Activated naive CD8-positive, alpha-beta T cell treated with anti-CD3 and anti-CD28 coated beads, Interleukin-2, amount 10 ng/mL, durations not matched to agents 7 days and 5 days (primary cell): ENCODE measurements around the gene GORASP2. TPM values are rescaled to one million over a fixed set of nuclear protein-coding genes. Genes with fewer than 3 reads are reported as not detected.

Experiments used
- ATAC-seq: fragments of 150-1000 bp; cut with Tn5 transposase; one replicate; pipeline ENCODE4 v1.10.0; 2021; ENCODE audit warnings: low read depth, moderate library complexity
- POLR2A ChIA-PET: fragments of 350-600 bp; sonication (Branson Sonifier 250); formaldehyde crosslinking; loops from one replicate; lab custom pipeline; 2021; ENCODE audit warnings: antibody characterized with exemption; lab: Charles Lee
- DNase-seq: peaks from one replicate; pipeline ENCODE4 v3.0.0; 2021
- H3K27ac Mint-ChIP-seq: one replicate; pipeline ENCODE4 v1.8.0; 2022; ENCODE audit warnings: mild to moderate bottlenecking, mixed read lengths
- H3K27me3 Mint-ChIP-seq: one replicate; pipeline ENCODE4 v1.8.0; 2022; ENCODE audit warnings: mild to moderate bottlenecking, moderate library complexity, mixed read lengths
- H3K36me3 Mint-ChIP-seq: one replicate; pipeline ENCODE4 v1.8.0; 2021; ENCODE audit warnings: mild to moderate bottlenecking, mixed read lengths
- H3K4me1 Mint-ChIP-seq: one replicate; pipeline ENCODE4 v1.8.0; 2021; ENCODE audit warnings: mixed read lengths
- H3K4me3 Mint-ChIP-seq: one replicate; pipeline ENCODE4 v1.8.0; 2022; ENCODE audit warnings: mild to moderate bottlenecking, moderate library complexity, mixed read lengths
- H3K9me3 Mint-ChIP-seq: one replicate; pipeline ENCODE4 v1.8.0; 2021; ENCODE audit warnings: mixed read lengths
- total RNA-seq, 2 experiments: library from RNA; stranded (reverse); gene quantifications; one replicate each; pipeline ENCODE4 v1.2.3, GENCODE V29; 2021

The GORASP2 gene
- total RNA-seq, 2 experiments from 2014 or later: 61.2 to 62.7 TPM

GRCh38 chr2:170929686-170930050, 615 bp downstream of the GORASP2 start:
- peaks cover 3% of the 10 kb centered on the region for H3K9me3 Mint-ChIP-seq
- POLR2A ChIA-PET: interaction anchor here (0.9 to 2.9 kb wide), 8 partner anchors 25 to 504 kb away, joined by 3 to 12 read pairs (median 3); partner anchors contain the start of genes DCAF17 and METTL8
- H3K4me3 Mint-ChIP-seq: peak overlapping the region; percentile 95
- peaks cover 9% of the 10 kb centered on the region for H3K36me3 Mint-ChIP-seq
- H3K27ac Mint-ChIP-seq: peak overlapping the region; percentile 97
- peaks cover 36% of the 10 kb centered on the region for H3K4me1 Mint-ChIP-seq
- H3K27me3 Mint-ChIP-seq: no peaks in the 10 kb centered on the region
- ATAC-seq (no peak), DNase-seq (no peak)

DNA sequence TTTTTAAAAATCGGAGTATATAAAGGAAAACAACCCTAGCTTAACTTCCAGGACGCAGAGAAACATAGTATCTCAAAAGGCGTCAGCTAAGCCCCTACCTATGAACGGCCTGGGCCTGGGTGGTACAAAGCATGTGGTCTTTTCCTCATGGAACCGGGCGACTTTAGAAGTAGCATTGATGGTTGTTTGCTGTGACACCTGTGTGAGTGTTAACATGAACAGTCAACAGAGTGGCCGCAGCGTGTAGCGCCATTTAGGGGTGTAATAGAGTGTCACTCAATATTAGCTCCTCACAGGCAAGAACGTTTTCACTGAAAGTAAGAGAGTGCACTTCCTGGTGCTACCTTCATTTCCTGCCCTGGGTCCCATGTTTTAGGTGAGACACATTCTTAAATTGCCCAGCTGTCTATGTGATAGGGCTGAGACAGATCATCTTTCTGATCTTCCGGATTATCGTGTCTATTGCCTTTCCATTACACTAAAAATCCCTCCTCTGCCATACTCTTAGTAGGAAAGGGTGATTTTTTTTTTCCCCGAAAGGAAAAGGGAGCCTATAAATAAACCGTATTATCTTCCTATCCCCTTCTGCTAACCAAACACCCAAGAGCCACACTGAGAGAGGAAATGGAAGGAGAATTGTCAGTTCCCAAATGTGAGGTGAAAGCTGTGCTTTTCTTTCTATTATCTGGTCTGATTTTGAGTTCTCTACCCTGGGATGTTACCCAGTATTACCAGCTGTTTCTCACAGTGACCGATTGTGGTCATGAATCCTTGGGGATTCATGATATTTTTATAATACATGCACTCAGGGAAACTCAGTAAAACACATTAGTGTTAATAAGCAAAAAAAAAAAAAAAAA, 1.3 kb downstream of the GORASP2 start:
- H3K27me3 Mint-ChIP-seq: no peaks in the 10 kb centered on the region
- H3K36me3 Mint-ChIP-seq: peaks cover 9% of the 10 kb centered on the region
- DNase-seq: peak; percentile 63
- POLR2A ChIA-PET: interaction anchor here (0.9 to 2.9 kb wide), 7 partner anchors 25 to 503 kb away, joined by 3 to 12 read pairs (median 3); partner anchors contain the start of genes DCAF17 and METTL8
- H3K27ac Mint-ChIP-seq: peak overlapping the region; percentile 97
- peak overlapping the region; percentile 95 for H3K4me3 Mint-ChIP-seq
- H3K9me3 Mint-ChIP-seq: no peaks in the 10 kb centered on the region
- peaks cover 32% of the 10 kb centered on the region for H3K4me1 Mint-ChIP-seq
- peak; percentile 31 for ATAC-seq

GRCh38 chr2:170930991-170931266, 1.9 kb downstream of the GORASP2 start:
- no peaks in the 10 kb centered on the region for H3K9me3 Mint-ChIP-seq
- peak overlapping the region; percentile 95 for H3K4me3 Mint-ChIP-seq
- POLR2A ChIA-PET: interaction anchor here (2.9 kb wide), 1 partner anchor 502 kb away, joined by 12 read pairs; the partner anchor contains the start of genes DCAF17 and METTL8
- DNase-seq (no peak), ATAC-seq (no peak)
- H3K27me3 Mint-ChIP-seq: no peaks in the 10 kb centered on the region
- H3K27ac Mint-ChIP-seq: peak overlapping the region; percentile 97
- peaks cover 36% of the 10 kb centered on the region for H3K4me1 Mint-ChIP-seq
- H3K36me3 Mint-ChIP-seq: peaks cover 12% of the 10 kb centered on the region

GRCh38 chr2:170932166-170932565, 3.1 kb downstream of the GORASP2 start:
- ATAC-seq (no peak), DNase-seq (no peak)
- H3K27ac Mint-ChIP-seq: peak overlapping the region; percentile 65
- POLR2A ChIA-PET: no interaction called here
- peak overlapping the region; percentile 22 for H3K4me3 Mint-ChIP-seq
- no peaks in the 10 kb centered on the region for H3K27me3 Mint-ChIP-seq
- H3K9me3 Mint-ChIP-seq: no peaks in the 10 kb centered on the region
- peaks cover 36% of the 10 kb centered on the region for H3K4me1 Mint-ChIP-seq
- H3K36me3 Mint-ChIP-seq: peaks cover 10% of the 10 kb centered on the region

DNA sequence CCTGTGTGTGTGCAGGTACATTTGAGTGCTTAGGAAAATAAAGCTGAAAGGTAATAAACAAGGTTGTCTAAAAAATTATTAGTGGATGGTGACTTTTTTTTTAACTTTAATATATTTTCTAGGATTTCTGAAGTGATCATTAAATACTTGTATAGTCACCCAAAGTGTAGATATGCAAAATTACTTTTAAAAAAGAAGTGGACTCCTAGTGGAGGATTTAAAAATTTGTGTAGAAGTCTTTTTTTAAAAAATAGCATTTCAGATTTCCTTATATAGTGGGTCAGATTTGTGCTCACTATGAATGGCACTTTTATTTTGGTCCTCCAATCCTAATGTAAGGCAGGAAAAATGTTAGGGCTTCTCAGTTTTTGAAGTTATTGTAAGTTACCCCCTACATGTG, 3.9 kb downstream of the GORASP2 start:
- Mint-ChIP-seq H3K4me1 (peaks cover 35% of the 10 kb centered on the region), H3K9me3 (no peaks in the 10 kb centered on the region), H3K4me3 (no peak overlapping the region), H3K36me3 (peaks cover 10% of the 10 kb centered on the region), H3K27me3 (no peaks in the 10 kb centered on the region), H3K27ac (no peak overlapping the region)
- POLR2A ChIA-PET: no interaction called here
- no peak for DNase-seq
- ATAC-seq: no peak

GRCh38 chr2:170937709-170938379, 8.8 kb downstream of the GORASP2 start:
- no peak for DNase-seq
- no peak for ATAC-seq
- Mint-ChIP-seq H3K27me3 (no peaks in the 10 kb centered on the region), H3K4me3 (no peak overlapping the region), H3K36me3 (peaks cover 13% of the 10 kb centered on the region), H3K4me1 (peaks cover 41% of the 10 kb centered on the region), H3K27ac (peak overlapping the region; percentile 58), H3K9me3 (no peaks in the 10 kb centered on the region)
- POLR2A ChIA-PET: no interaction called here

GRCh38 chr2:170940066-170940465, 11.0 kb downstream of the GORASP2 start:
- H3K27me3 Mint-ChIP-seq: no peaks in the 10 kb centered on the region
- DNase-seq (no peak), ATAC-seq (peak; percentile 52)
- peaks cover 37% of the 10 kb centered on the region for H3K4me1 Mint-ChIP-seq
- POLR2A ChIA-PET: no interaction called here
- H3K4me3 Mint-ChIP-seq: no peak overlapping the region
- H3K36me3 Mint-ChIP-seq: peaks cover 14% of the 10 kb centered on the region
- H3K27ac Mint-ChIP-seq: no peak overlapping the region
- no peaks in the 10 kb centered on the region for H3K9me3 Mint-ChIP-seq

DNA sequence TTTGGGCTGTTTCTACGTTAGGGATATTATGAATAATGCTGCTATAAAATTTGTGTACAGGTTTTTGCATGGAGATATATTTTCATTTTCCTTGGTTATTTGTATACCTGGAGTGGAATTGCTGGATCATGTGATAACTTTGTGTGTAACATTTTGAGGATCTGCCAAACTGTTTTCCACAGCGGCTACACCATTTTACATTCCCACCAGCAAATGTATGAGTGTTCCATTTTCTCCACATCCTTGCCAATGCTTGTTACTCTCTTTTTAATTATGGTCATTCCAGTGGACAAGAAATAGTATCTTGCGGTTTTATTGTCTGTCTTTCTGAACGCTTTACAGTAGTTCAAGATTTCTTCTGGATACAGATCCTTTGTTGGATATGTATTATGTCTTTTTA, 13.6 kb downstream of the GORASP2 start:
- no peak overlapping the region for H3K27ac Mint-ChIP-seq
- no peaks in the 10 kb centered on the region for H3K9me3 Mint-ChIP-seq
- POLR2A ChIA-PET: no interaction called here
- no peaks in the 10 kb centered on the region for H3K27me3 Mint-ChIP-seq
- H3K36me3 Mint-ChIP-seq: peaks cover 14% of the 10 kb centered on the region
- no peak for DNase-seq
- no peak overlapping the region for H3K4me3 Mint-ChIP-seq
- peaks cover 32% of the 10 kb centered on the region for H3K4me1 Mint-ChIP-seq
- ATAC-seq: no peak

- H3K4me3 Mint-ChIP-seq: no peak overlapping the region
- peaks cover 14% of the 10 kb centered on the region for H3K36me3 Mint-ChIP-seq
- no peak overlapping the region for H3K27ac Mint-ChIP-seq
- POLR2A ChIA-PET: no interaction called here
- no peaks in the 10 kb centered on the region for H3K27me3 Mint-ChIP-seq
- ATAC-seq (no peak), DNase-seq (no peak)
- H3K9me3 Mint-ChIP-seq: no peaks in the 10 kb centered on the region
- H3K4me1 Mint-ChIP-seq: peaks cover 32% of the 10 kb centered on the region
Measured at GRCh38 chr2:170943041-170943440, 14.0 kb downstream of the GORASP2 start.

DNA sequence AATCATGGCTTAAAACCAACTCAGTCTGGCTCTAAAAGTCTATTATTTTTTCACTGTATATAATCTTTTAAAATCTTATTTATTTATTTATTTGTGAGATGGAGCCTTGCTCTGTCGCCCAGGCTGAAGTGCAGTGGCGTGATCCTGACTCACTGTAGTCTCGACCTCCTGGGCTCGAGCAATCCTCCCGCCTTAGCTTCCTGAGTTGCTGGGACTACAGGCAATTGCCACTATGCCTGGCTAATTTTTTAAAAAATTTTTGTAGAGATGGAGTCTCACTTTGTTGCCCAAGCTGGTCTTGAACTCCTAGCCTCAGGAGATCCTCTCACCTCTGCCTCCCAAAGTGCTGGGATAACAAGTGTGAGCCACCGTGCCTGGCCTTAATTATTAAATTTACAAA, 14.5 kb downstream of the GORASP2 start:
- Mint-ChIP-seq H3K4me1 (peaks cover 32% of the 10 kb centered on the region), H3K27ac (no peak overlapping the region), H3K27me3 (no peaks in the 10 kb centered on the region), H3K9me3 (no peaks in the 10 kb centered on the region), H3K4me3 (no peak overlapping the region), H3K36me3 (peaks cover 14% of the 10 kb centered on the region)
- DNase-seq: no peak
- no peak for ATAC-seq
- POLR2A ChIA-PET: no interaction called here

GRCh38 chr2:170944545-170944944, 15.5 kb downstream of the GORASP2 start:
- Mint-ChIP-seq H3K27me3 (no peaks in the 10 kb centered on the region), H3K36me3 (peaks cover 16% of the 10 kb centered on the region), H3K4me3 (no peak overlapping the region), H3K27ac (no peak overlapping the region), H3K9me3 (no peaks in the 10 kb centered on the region), H3K4me1 (peaks cover 25% of the 10 kb centered on the region)
- ATAC-seq: no peak
- POLR2A ChIA-PET: no interaction called here
- no peak for DNase-seq

- POLR2A ChIA-PET: no interaction called here
- no peak for DNase-seq
Measured at GRCh38 chr2:170949415-170949814, 20.4 kb downstream of the GORASP2 start.

DNA sequence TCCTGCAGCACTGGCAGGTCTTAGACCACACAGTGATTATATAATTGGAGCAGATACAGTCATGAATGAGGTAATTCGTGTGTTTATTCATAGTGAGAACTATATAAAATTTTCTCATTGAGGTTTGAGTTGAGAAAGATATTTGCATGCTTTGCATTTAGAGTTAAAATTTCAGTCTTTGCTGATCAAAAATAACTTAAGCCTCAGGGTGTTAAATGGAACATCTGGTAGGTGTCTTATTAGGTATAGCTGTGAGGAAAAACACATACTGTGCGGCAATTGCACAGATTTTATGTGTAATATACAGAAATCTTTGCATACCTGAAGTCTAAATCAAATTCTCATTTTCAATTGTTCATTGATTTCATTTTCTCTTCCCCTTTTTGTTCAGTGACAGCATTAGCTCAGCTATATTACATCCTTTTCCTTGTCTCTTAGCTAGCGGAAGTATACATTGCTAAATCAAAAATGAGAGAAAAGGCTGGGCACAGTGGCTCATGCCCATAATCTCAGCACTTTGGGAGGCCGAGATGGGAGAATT, 21.2 kb downstream of the GORASP2 start:
- DNase-seq: no peak
- H3K9me3 Mint-ChIP-seq: no peaks in the 10 kb centered on the region
- POLR2A ChIA-PET: no interaction called here
- no peaks in the 10 kb centered on the region for H3K27me3 Mint-ChIP-seq
- peaks cover 2% of the 10 kb centered on the region for H3K4me1 Mint-ChIP-seq
- no peak for ATAC-seq
- H3K36me3 Mint-ChIP-seq: peaks cover 36% of the 10 kb centered on the region
- no peak overlapping the region for H3K4me3 Mint-ChIP-seq
- no peak overlapping the region for H3K27ac Mint-ChIP-seq

More at GRCh38 chr2:170949415-170949814, 20.4 kb downstream of the GORASP2 start:
- Mint-ChIP-seq H3K27ac (no peak overlapping the region), H3K27me3 (no peaks in the 10 kb centered on the region), H3K9me3 (no peaks in the 10 kb centered on the region), H3K4me3 (no peak overlapping the region), H3K4me1 (peaks cover 2% of the 10 kb centered on the region), H3K36me3 (peaks cover 28% of the 10 kb centered on the region)
- ATAC-seq: no peak
